K562 (cell line): Measurements from ENCODE around the gene PMIS2. TPM values are rescaled to one million over a fixed set of nuclear protein-coding genes. Genes with fewer than 3 reads are reported as not detected.

Experiments used
- CTBP1 ChIP-seq: fragments of 450-650 bp; IDR thresholded peaks from 2 replicates; pipeline ENCODE4 v1.6.1; 2016; ENCODE audit warnings: borderline replicate concordance
- FOXM1 ChIP-seq, 2 experiments: fragments of 450-650 bp in 1 of 2; sonication (generic) in 1 of 2; formaldehyde crosslinking in 1 of 2; IDR thresholded peaks; 2 replicates each; pipeline versions ENCODE4 v1.6.1 to v1.9.0; 2017 to 2022; ENCODE audit warnings: low read depth in 2 of 2, mild to moderate bottlenecking in 2 of 2, missing genetic modification reagents in 1 of 2, moderate library complexity in 1 of 2
- HEY1 ChIP-seq: fragments of 250-450 bp; sonication (Bioruptor Pico); IDR thresholded peaks from 2 replicates; pipeline ENCODE4 v1.5.0; 2020; ENCODE audit warnings: mild to moderate bottlenecking, moderate library complexity, borderline replicate concordance
- HMG20A ChIP-seq: fragments of 450-650 bp; formaldehyde crosslinking; conservative IDR thresholded peaks from 2 replicates; pipeline ENCODE4 v1.4.0; 2020; ENCODE audit warnings: mild to moderate bottlenecking, mixed read lengths
- MBD2 ChIP-seq: sonication (generic); IDR thresholded peaks from 2 replicates; pipeline ENCODE4 v1.6.1; 2016; ENCODE audit warnings: low read depth, borderline replicate concordance
- MTF1 ChIP-seq: fragments of 250-450 bp; sonication (Bioruptor Pico); IDR thresholded peaks from 2 replicates; pipeline ENCODE4 v1.9.0; 2021; ENCODE audit warnings: moderate library complexity, mild to moderate bottlenecking, inconsistent platforms, borderline replicate concordance
- NBN ChIP-seq: fragments of 450-650 bp; IDR thresholded peaks from 2 replicates; pipeline ENCODE4 v1.6.1; 2016; ENCODE audit warnings: low read depth, mild to moderate bottlenecking
- NFE2L1 ChIP-seq: fragments of 450-650 bp; IDR thresholded peaks from 2 replicates; pipeline ENCODE4 v1.6.1; 2016; ENCODE audit warnings: missing genetic modification characterization, low read depth, mild to moderate bottlenecking, missing compliant biosample characterization, moderate library complexity, borderline replicate concordance
- NFIC ChIP-seq: fragments of 450-650 bp; IDR thresholded peaks from 2 replicates; pipeline ENCODE4 v1.6.1; 2017; ENCODE audit warnings: mild to moderate bottlenecking, inconsistent platforms
- NRF1 ChIP-seq, 2 experiments: fragments of 450-650 bp; IDR thresholded peaks in 1 of 2; conservative IDR thresholded peaks in 1 of 2; 2 replicates each; pipeline ENCODE4 v1.6.1; 2014; ENCODE audit warnings: mild to moderate bottlenecking in 2 of 2
- PBX2 ChIP-seq, 2 experiments: IDR thresholded peaks in 1 of 2; conservative IDR thresholded peaks in 1 of 2; 2 replicates each; pipeline ENCODE4 v1.6.1; 2016; ENCODE audit warnings: low read depth in 2 of 2, mild to moderate bottlenecking in 1 of 2, missing compliant biosample characterization in 1 of 2, missing genetic modification characterization in 1 of 2, moderate library complexity in 1 of 2
- SP1 ChIP-seq: sonication (generic); formaldehyde crosslinking; IDR thresholded peaks from 2 replicates; pipeline ENCODE4 v1.8.1; 2022; ENCODE audit warnings: mild to moderate bottlenecking, missing genetic modification reagents
- TFAM ChIP-seq: fragments of 250-450 bp; sonication (Bioruptor Pico); conservative IDR thresholded peaks from 2 replicates; pipeline ENCODE4 v1.5.0; 2021; ENCODE audit warnings: mild to moderate bottlenecking, moderate library complexity
- XRCC5 ChIP-seq: fragments of 200-400 bp; formaldehyde crosslinking; IDR thresholded peaks from 2 replicates; pipeline ENCODE4 v1.6.1; 2017; ENCODE audit warnings: low read depth, mild to moderate bottlenecking, low read length
- ZKSCAN1 ChIP-seq: fragments of 150-350 bp; IDR thresholded peaks from 2 replicates; pipeline ENCODE4 v1.6.1; 2016; ENCODE audit warnings: low read depth, low read length
- ZNF124 ChIP-seq: sonication (generic); formaldehyde crosslinking; IDR thresholded peaks from 2 replicates; pipeline ENCODE4 v1.8.1; 2022; ENCODE audit warnings: missing genetic modification reagents
- ZNF184 ChIP-seq: sonication (generic); formaldehyde crosslinking; IDR thresholded peaks from 2 replicates; pipeline ENCODE4 v1.5.0; 2020; ENCODE audit warnings: missing genetic modification reagents
- polyA plus RNA-seq, 8 experiments: library from polyadenylated mRNA; depleted of rRNA in 4 of 8; stranded (reverse) in 5 of 8; unstranded in 3 of 8; fragments of >200 nt; fragmentation: Nextera tagmentation in 2 of 8; fragmentation: Illumina TruSeq in 1 of 8; extraction: Ambion mirVana in 2 of 8; extraction: Trizol in 1 of 8; gene quantifications; 2 replicates each; pipeline versions ENCODE4 v1.2.1 to v1.2.3, GENCODE V29; 2011 to 2014; ENCODE audit warnings: inconsistent platforms in 1 of 8, missing spikeins in 1 of 8
- total RNA-seq, 7 experiments: library from RNA; depleted of rRNA in 6 of 7; stranded (reverse); fragments of >200 nt in 6 of 7; fragmentation: Illumina TruSeq in 2 of 7; extraction: Trizol in 2 of 7; gene quantifications; 2 replicates each; pipeline versions ENCODE4 v1.2.1 to v1.2.3, GENCODE V29; 2011 to 2021; ENCODE audit warnings: low replicate concordance in 1 of 7
- TF ChIP-seq, protein P1 (sequence below): fragments of 250-450 bp; sonication (Bioruptor Pico); IDR thresholded peaks from 2 replicates; pipeline ENCODE4 v1.8.0; 2021; ENCODE audit warnings: mild to moderate bottlenecking, moderate library complexity
- TF ChIP-seq, protein P2 (sequence below): fragments of 200-800 bp; sonication (Bioruptor generic); IDR thresholded peaks from 2 replicates; pipeline ENCODE4 v1.6.1; 2017; ENCODE audit warnings: missing genetic modification characterization, missing compliant biosample characterization
- TF ChIP-seq, protein P3 (sequence below): fragments of 450-650 bp; formaldehyde crosslinking; IDR thresholded peaks from 2 replicates; pipeline ENCODE4 v1.4.0; 2022; ENCODE audit warnings: missing genetic modification characterization

Gene PMIS2
- total and polyA plus RNA-seq, 9 of the 15 experiments (the other 6 are each of a cell fraction or from before 2014, with no cell fraction given), result not detected

DNA sequence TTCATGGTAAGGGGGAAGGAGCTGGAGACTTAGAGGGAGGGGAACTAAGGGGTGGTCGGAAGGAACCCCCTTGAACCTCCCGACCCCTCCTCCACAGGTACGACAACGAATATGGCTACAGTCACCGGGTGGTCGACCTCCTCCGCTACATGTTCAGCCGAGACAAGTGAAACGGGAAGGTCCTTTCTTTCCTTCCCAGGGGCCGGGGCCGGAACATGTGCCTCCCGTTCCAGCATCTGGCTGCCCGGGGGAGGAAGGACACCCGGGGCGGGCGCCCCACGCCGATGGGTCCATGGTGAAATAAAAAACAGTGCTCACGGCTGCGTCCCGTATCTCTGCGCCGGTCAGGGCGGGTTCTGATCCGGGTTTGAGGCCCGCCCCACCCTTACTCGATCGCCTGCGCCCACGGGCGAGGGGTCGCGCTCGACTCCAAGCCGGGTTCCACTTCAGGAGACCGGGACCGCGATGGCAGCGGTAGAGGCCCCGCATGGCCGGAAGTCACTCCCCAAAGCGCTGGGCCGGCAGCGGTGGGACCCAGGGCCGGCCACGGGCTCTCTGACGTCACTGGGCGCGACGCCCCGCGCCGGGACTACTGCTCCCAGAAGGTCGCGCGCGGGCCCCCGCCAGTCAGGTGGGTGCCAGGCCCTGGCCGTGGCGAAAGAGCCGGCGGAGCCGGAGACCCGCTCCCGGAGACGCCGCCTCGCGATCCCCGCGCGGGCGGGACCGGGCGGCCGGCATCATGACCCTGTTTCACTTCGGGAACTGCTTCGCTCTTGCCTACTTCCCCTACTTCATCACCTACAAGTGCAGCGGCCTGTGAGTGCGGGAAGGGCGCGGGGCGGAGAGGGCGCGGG is 40.7 kb upstream of the PMIS2 start, which contains the start of gene TMEM147 (continued):
- TF ChIP-seq SP1 (CRISPR knock-in tag) (0 out of 2 replicates have a peak, but pooled peaks have one; percentile 4), NRF1 (conservative IDR thresholded peaks at IDR 0.05 in 1 of 2, IDR thresholded peaks at IDR 0.05 in 1 of 2) (peak; percentile 77 to 79), FOXM1 (IDR thresholded peaks at IDR 0.05; ENCODE audit: low read depth) (no peak), FOXM1 (CRISPR knock-in tag; IDR thresholded peaks at IDR 0.05; ENCODE audit: low read depth) (0 out of 2 replicates have a peak, but pooled peaks have one; percentile 22), HEY1 (CRISPR knock-in tag) (no peak), ZKSCAN1 (peak; percentile 51), TFAM (no peak), PBX2 (CRISPR knock-in tag; IDR thresholded peaks at IDR 0.05; ENCODE audit: low read depth) (no peak), PBX2 (tag; conservative IDR thresholded peaks at IDR 0.05; ENCODE audit: low read depth) (no peak), CTBP1 (peak; percentile 38; the same call in 1 of the 2 replicates), MBD2 (peak; percentile 76), ZNF124 (CRISPR knock-in tag) (no peak), MTF1 (CRISPR knock-in tag) (no peak), ZNF184 (CRISPR knock-in tag) (no peak), NBN (no peak), HMG20A (CRISPR knock-in tag) (no peak), NFIC (peak; percentile 50), XRCC5 (peak; percentile 19; the same call in 1 of the 2 replicates), NFE2L1 (no peak)
- TF ChIP-seq, protein P1, sequence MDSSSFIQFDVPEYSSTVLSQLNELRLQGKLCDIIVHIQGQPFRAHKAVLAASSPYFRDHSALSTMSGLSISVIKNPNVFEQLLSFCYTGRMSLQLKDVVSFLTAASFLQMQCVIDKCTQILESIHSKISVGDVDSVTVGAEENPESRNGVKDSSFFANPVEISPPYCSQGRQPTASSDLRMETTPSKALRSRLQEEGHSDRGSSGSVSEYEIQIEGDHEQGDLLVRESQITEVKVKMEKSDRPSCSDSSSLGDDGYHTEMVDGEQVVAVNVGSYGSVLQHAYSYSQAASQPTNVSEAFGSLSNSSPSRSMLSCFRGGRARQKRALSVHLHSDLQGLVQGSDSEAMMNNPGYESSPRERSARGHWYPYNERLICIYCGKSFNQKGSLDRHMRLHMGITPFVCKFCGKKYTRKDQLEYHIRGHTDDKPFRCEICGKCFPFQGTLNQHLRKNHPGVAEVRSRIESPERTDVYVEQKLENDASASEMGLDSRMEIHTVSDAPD, result no peak
- TF ChIP-seq, protein P2, sequence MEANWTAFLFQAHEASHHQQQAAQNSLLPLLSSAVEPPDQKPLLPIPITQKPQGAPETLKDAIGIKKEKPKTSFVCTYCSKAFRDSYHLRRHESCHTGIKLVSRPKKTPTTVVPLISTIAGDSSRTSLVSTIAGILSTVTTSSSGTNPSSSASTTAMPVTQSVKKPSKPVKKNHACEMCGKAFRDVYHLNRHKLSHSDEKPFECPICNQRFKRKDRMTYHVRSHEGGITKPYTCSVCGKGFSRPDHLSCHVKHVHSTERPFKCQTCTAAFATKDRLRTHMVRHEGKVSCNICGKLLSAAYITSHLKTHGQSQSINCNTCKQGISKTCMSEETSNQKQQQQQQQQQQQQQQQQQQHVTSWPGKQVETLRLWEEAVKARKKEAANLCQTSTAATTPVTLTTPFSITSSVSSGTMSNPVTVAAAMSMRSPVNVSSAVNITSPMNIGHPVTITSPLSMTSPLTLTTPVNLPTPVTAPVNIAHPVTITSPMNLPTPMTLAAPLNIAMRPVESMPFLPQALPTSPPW (CRISPR knock-in tag), result peak; percentile 91
- TF ChIP-seq, protein P3, sequence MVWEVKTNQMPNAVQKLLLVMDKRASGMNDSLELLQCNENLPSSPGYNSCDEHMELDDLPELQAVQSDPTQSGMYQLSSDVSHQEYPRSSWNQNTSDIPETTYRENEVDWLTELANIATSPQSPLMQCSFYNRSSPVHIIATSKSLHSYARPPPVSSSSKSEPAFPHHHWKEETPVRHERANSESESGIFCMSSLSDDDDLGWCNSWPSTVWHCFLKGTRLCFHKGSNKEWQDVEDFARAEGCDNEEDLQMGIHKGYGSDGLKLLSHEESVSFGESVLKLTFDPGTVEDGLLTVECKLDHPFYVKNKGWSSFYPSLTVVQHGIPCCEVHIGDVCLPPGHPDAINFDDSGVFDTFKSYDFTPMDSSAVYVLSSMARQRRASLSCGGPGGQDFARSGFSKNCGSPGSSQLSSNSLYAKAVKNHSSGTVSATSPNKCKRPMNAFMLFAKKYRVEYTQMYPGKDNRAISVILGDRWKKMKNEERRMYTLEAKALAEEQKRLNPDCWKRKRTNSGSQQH (CRISPR knock-in tag), result no peak
